ENCODE measurements around the gene SMARCA1. TPM values are rescaled to one million over a fixed set of nuclear protein-coding genes. Genes with fewer than 3 reads are reported as not detected.

Gene SMARCA1
- total and polyA plus RNA-seq, 2 experiments from 2014 or later = 66.7 to 119 TPM

GRCh38 chrX:129488359-129488758 lies 34.9 kb downstream of the SMARCA1 start:
- no peak overlapping the region for H3K4me2 ChIP-seq
- no peaks in the 10 kb centered on the region for H4K20me1 ChIP-seq (ENCODE audit: insufficient read depth, poor library complexity, severe bottlenecking)
- no peaks in the 10 kb centered on the region for H3K36me3 ChIP-seq (replicated peaks; ENCODE audit: insufficient read depth, low read depth)
- no peaks in the 10 kb centered on the region for H3K4me1 ChIP-seq (ENCODE audit: insufficient read depth)
- no peak for TF ChIP-seq EZH2phosphoT487 (IDR thresholded peaks at IDR 0.05; ENCODE audit: low read depth, severe bottlenecking, unreplicated experiment)
- no peak overlapping the region for H3K27ac ChIP-seq
- no peak overlapping the region for H3K4me3 ChIP-seq
- no peak for DNase-seq (ENCODE audit: low spot score)
- no peaks in the 10 kb centered on the region for H3K79me2 ChIP-seq
- no peak overlapping the region for H2AFZ ChIP-seq
- H3K9me2 ChIP-seq (replicated peaks; ENCODE audit: insufficient read depth) = no peaks in the 10 kb centered on the region
- no peaks in the 10 kb centered on the region for H3K27me3 ChIP-seq
- H3K9me3 ChIP-seq (ENCODE audit: low read depth) = no peaks in the 10 kb centered on the region

GRCh38 chrX:129480889-129481288 lies 42.4 kb downstream of the SMARCA1 start:
- 90% methylated on average over 6 of the region's 6 CpGs for WGBS (ENCODE audit: low lambda C conversion rate, missing lambda C conversion rate)
- Histone ChIP-seq H3K36me3 (replicated peaks; ENCODE audit: insufficient read depth, low read depth) (no peaks in the 10 kb centered on the region), H3K9me2 (replicated peaks; ENCODE audit: insufficient read depth) (no peaks in the 10 kb centered on the region), H4K20me1 (ENCODE audit: insufficient read depth, poor library complexity, severe bottlenecking) (no peaks in the 10 kb centered on the region), H3K9me3 (ENCODE audit: low read depth) (no peaks in the 10 kb centered on the region), H3K4me2 (no peak overlapping the region), H3K27ac (no peak overlapping the region), H3K4me3 (no peak overlapping the region), H3K4me1 (ENCODE audit: insufficient read depth) (no peaks in the 10 kb centered on the region), H3K79me2 (no peaks in the 10 kb centered on the region), H2AFZ (no peak overlapping the region), H3K27me3 (no peaks in the 10 kb centered on the region)
- TF ChIP-seq CTCF (IDR thresholded peaks at IDR 0.05; ENCODE audit: poor library complexity) (no peak), EZH2phosphoT487 (IDR thresholded peaks at IDR 0.05; ENCODE audit: low read depth, severe bottlenecking, unreplicated experiment) (no peak), EZH2 (IDR thresholded peaks at IDR 0.05; ENCODE audit: borderline replicate concordance) (no peak)
- DNase-seq (ENCODE audit: low spot score) = no peak

GRCh38 chrX:129478516-129478915 lies 44.8 kb downstream of the SMARCA1 start:
- WGBS (ENCODE audit: low lambda C conversion rate, missing lambda C conversion rate) = 65% methylated on average over 4 of the region's 4 CpGs

GRCh38 chrX:129472116-129472515 lies 51.2 kb downstream of the SMARCA1 start:
- WGBS (ENCODE audit: low lambda C conversion rate, missing lambda C conversion rate) = 55% methylated on average over 1 of the region's 1 CpG
- no peaks in the 10 kb centered on the region for H3K79me2 ChIP-seq
- no peaks in the 10 kb centered on the region for H3K9me3 ChIP-seq (ENCODE audit: low read depth)
- no peak overlapping the region for H3K4me3 ChIP-seq
- DNase-seq (ENCODE audit: low spot score) = no peak
- H3K36me3 ChIP-seq (replicated peaks; ENCODE audit: insufficient read depth, low read depth) = no peaks in the 10 kb centered on the region
- no peaks in the 10 kb centered on the region for H4K20me1 ChIP-seq (ENCODE audit: insufficient read depth, poor library complexity, severe bottlenecking)
- no peaks in the 10 kb centered on the region for H3K9me2 ChIP-seq (replicated peaks; ENCODE audit: insufficient read depth)
- H3K4me1 ChIP-seq (ENCODE audit: insufficient read depth) = no peaks in the 10 kb centered on the region
- TF ChIP-seq EZH2 (IDR thresholded peaks at IDR 0.05; ENCODE audit: borderline replicate concordance) = no peak
- no peak for TF ChIP-seq CTCF (IDR thresholded peaks at IDR 0.05; ENCODE audit: poor library complexity)
- TF ChIP-seq EZH2phosphoT487 (IDR thresholded peaks at IDR 0.05; ENCODE audit: low read depth, severe bottlenecking, unreplicated experiment) = no peak
- H3K4me2 ChIP-seq = no peak overlapping the region
- no peaks in the 10 kb centered on the region for H3K27me3 ChIP-seq
- H3K27ac ChIP-seq = no peak overlapping the region
- H2AFZ ChIP-seq = no peak overlapping the region

More at GRCh38 chrX:129478516-129478915, 44.8 kb downstream of the SMARCA1 start:
- DNase-seq (ENCODE audit: low spot score) = no peak
- Histone ChIP-seq H3K27me3 (no peaks in the 10 kb centered on the region), H3K4me1 (ENCODE audit: insufficient read depth) (no peaks in the 10 kb centered on the region), H3K4me3 (no peak overlapping the region), H3K36me3 (replicated peaks; ENCODE audit: insufficient read depth, low read depth) (no peaks in the 10 kb centered on the region), H3K9me2 (replicated peaks; ENCODE audit: insufficient read depth) (no peaks in the 10 kb centered on the region), H3K9me3 (ENCODE audit: low read depth) (no peaks in the 10 kb centered on the region), H3K79me2 (no peaks in the 10 kb centered on the region), H3K27ac (no peak overlapping the region), H2AFZ (no peak overlapping the region), H3K4me2 (no peak overlapping the region), H4K20me1 (ENCODE audit: insufficient read depth, poor library complexity, severe bottlenecking) (no peaks in the 10 kb centered on the region)
- no peak for TF ChIP-seq EZH2phosphoT487 (IDR thresholded peaks at IDR 0.05; ENCODE audit: low read depth, severe bottlenecking, unreplicated experiment)
- no peak for TF ChIP-seq EZH2 (IDR thresholded peaks at IDR 0.05; ENCODE audit: borderline replicate concordance)
- TF ChIP-seq CTCF (IDR thresholded peaks at IDR 0.05; ENCODE audit: poor library complexity) = no peak

All from hepatocyte (in vitro differentiated cells).